Measurements from ENCODE around the gene BCDIN3D. TPM values are rescaled to one million over a fixed set of nuclear protein-coding genes. Genes with fewer than 3 reads are reported as not detected.
A peak's percentile ranks its signal among the peaks of the same experiment; 100 is the strongest.
"Not testable (repeated sequence)": the region's sequence is repeated elsewhere in the genome, so short reads cannot be mapped to it uniquely, and the experiment has no call there.

The BCDIN3D gene
- polyA plus RNA-seq, 4 donors: 2.4 to 5.3 (median 3.1) TPM

DNA sequence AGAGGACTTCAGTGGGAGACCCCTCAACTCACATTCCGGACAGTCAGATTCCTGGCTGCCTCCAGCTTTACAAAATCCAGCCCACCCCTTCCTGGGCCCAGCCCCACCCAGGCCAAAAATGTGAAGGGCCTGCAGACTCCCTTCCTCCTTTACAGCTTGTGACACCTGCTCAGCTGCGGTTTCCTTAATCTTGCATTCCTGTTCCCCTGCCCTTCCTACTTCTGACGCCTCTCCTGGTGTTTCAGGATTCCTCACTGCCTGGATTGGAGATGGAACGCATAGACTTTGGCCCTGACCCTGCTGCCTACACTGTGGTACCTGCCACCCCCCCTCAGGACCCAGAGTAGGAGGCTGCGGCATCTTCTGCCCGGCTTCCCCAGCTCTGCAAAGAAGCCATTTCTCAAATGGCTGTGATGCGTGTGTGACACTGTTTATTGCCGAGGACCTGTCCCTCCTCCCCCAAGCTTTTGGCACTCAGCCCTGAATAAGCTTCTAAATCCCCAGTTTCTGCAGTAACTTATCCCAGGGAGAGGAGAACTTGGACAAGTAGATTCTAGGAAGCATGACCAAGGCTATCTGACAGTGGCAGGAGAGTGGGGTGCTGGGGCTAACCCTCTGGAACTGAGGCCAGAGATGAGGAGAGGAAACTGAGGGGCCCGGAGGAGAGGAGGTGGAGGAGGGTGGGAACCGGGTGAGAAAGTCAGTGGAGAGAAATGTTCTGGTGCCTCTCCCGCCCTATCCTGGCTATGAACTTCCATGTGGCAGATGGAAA is 24.9 kb upstream of the BCDIN3D start:
- Histone ChIP-seq H3K27ac (ENCODE audit: low read depth in 1 of 3, low read length in 2 of 3) (peak overlapping the region in 1 of 3 donors; percentile 55), H3K9me3 (ENCODE audit: control insufficient read depth in 2 of 2, insufficient read depth in 1 of 2, low read depth in 1 of 2, low read length in 1 of 2) (no peaks in the 10 kb centered on the region), H3K36me3 (ENCODE audit: control insufficient read depth in 3 of 3, insufficient read depth in 2 of 3, low read depth in 1 of 3, low read length in 3 of 3) (no peaks in the 10 kb centered on the region), H3K4me3 (ENCODE audit: low read depth in 1 of 3, low read length in 3 of 3) (no peak overlapping the region), H3K4me1 (ENCODE audit: control insufficient read depth in 3 of 3, insufficient read depth in 2 of 3, low read depth in 1 of 3, low read length in 2 of 3) (peaks cover 0 to 38% (median 1%) of the 10 kb centered on the region in 3 donors), H3K27me3 (ENCODE audit: control insufficient read depth in 3 of 3, insufficient read depth in 3 of 3, low read length in 3 of 3) (no peaks in the 10 kb centered on the region)
- DNase-seq (peak; percentile 25 to 58), FAIRE-seq (no peak)
- 21 to 45% (median 36%) methylated on average over 11 of the region's 11 CpGs for WGBS, 3 donors

DNA sequence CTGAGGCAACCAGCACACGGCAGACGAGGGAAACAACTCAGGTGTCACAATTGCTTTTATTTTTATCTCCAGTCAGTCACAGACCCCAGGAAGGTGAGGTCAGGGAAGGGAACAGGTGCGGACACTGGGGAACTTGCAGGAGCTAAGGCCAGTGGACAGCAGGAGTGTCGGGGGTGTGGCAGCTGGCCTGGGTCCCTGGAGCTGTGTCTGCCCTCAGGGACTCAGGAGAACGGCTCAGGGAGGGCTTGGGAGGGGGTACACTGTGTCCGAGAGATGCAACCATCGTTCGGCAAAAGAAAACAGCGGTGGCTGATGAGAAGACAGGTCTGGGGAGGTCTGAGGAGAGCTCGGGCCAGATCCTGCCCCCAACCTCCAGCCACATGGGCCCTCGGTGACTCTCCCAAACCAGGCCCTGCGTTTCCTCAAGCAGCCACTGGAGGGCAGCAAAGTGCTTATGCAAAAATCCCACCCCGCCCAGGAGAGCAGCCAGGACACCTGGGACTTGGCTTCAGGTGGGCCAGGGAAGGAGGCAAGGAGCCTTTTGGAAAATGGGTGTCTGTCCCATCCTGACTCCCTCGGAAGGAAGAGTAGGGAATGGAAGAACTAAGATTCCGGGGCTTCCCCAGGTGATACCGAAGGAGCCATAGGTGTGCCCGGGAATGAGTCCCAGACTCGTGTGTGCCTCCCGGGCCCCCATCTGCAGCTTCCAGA is 24.1 kb upstream of the BCDIN3D start:
- Histone ChIP-seq H3K4me1 (ENCODE audit: control insufficient read depth in 3 of 3, insufficient read depth in 2 of 3, low read depth in 1 of 3, low read length in 2 of 3) (peaks cover 0 to 38% (median 1%) of the 10 kb centered on the region in 3 donors), H3K27ac (ENCODE audit: low read depth in 1 of 3, low read length in 2 of 3) (no peak overlapping the region), H3K27me3 (ENCODE audit: control insufficient read depth in 3 of 3, insufficient read depth in 3 of 3, low read length in 3 of 3) (no peaks in the 10 kb centered on the region), H3K9me3 (ENCODE audit: control insufficient read depth in 2 of 2, insufficient read depth in 1 of 2, low read depth in 1 of 2, low read length in 1 of 2) (no peaks in the 10 kb centered on the region), H3K36me3 (ENCODE audit: control insufficient read depth in 3 of 3, insufficient read depth in 2 of 3, low read depth in 1 of 3, low read length in 3 of 3) (no peaks in the 10 kb centered on the region), H3K4me3 (ENCODE audit: low read depth in 1 of 3, low read length in 3 of 3) (no peak overlapping the region)
- FAIRE-seq (no peak), DNase-seq (peak; percentile 71 to 80)
- 27 to 35% (median 32%) methylated on average over 18 to 19 of the region's 19 CpGs for WGBS, 3 donors

DNA sequence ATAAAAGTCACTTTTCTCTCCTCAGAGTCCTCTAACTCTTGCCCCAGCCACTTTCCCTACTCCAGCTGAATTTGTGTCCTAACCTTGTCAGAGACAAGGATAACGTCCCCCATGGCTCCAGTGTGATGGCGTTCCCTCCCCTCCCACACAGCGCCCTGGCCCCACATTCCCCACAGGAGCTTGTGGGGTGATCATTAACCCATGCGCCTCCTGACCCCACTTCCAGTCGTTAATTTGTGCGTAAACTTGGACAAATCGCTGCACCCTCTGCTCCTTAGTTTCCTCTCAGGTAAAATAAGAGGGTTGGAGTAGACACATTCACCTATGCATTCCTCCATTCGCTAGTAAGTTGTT is 22.9 kb upstream of the BCDIN3D start:
- no peaks in the 10 kb centered on the region for H3K36me3 ChIP-seq (ENCODE audit: control insufficient read depth in 3 of 3, insufficient read depth in 2 of 3, low read depth in 1 of 3, low read length in 3 of 3)
- no peak overlapping the region for H3K27ac ChIP-seq (ENCODE audit: low read depth in 1 of 3, low read length in 2 of 3)
- no peak for FAIRE-seq
- H3K4me3 ChIP-seq (ENCODE audit: low read depth in 1 of 3, low read length in 3 of 3): no peak overlapping the region
- peaks cover 0 to 38% (median 1%) of the 10 kb centered on the region in 3 donors for H3K4me1 ChIP-seq (ENCODE audit: control insufficient read depth in 3 of 3, insufficient read depth in 2 of 3, low read depth in 1 of 3, low read length in 2 of 3)
- DNase-seq: no peak
- no peaks in the 10 kb centered on the region for H3K9me3 ChIP-seq (ENCODE audit: control insufficient read depth in 2 of 2, insufficient read depth in 1 of 2, low read depth in 1 of 2, low read length in 1 of 2)
- WGBS, 3 donors: 56 to 78% (median 67%) methylated on average over 8 of the region's 8 CpGs
- no peaks in the 10 kb centered on the region for H3K27me3 ChIP-seq (ENCODE audit: control insufficient read depth in 3 of 3, insufficient read depth in 3 of 3, low read length in 3 of 3)

DNA sequence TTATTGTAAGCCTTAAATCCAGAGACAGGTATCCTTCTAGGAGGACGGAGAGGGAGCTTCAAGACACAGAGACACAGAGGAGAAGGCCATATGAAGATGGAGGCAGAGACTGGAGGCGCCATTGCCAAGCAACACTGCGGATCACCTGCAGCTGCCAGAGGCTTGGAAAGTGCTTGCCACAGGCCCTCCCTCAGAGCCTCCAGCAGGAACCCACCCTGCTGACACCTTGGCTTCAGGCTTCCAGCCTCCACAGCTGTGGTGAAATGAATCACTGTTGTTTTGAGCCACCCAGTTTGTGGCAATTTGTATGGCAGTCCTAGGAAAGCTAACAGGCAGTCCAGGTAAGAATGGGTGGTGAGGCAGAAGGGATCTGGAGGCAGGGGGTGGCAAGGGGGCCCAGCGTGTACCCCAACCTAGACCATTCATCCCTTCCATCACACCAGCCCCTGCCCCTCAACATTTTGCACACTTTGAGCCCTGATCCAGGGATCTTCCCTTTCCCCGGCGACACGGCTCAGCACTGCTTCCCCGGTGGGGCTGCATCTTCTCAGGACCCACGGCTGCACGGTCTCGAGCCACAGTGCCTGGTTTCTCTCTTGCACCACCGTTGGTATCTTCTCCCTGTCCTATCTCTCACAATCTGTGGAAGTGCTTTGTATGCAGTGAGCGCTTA is 22.3 kb upstream of the BCDIN3D start:
- Histone ChIP-seq H3K4me1 (ENCODE audit: control insufficient read depth in 3 of 3, insufficient read depth in 2 of 3, low read depth in 1 of 3, low read length in 2 of 3) (peaks cover 0 to 38% (median 1%) of the 10 kb centered on the region in 3 donors), H3K36me3 (ENCODE audit: control insufficient read depth in 3 of 3, insufficient read depth in 2 of 3, low read depth in 1 of 3, low read length in 3 of 3) (no peaks in the 10 kb centered on the region), H3K27ac (ENCODE audit: low read depth in 1 of 3, low read length in 2 of 3) (no peak overlapping the region), H3K4me3 (ENCODE audit: low read depth in 1 of 3, low read length in 3 of 3) (no peak overlapping the region), H3K27me3 (ENCODE audit: control insufficient read depth in 3 of 3, insufficient read depth in 3 of 3, low read length in 3 of 3) (no peaks in the 10 kb centered on the region), H3K9me3 (ENCODE audit: control insufficient read depth in 2 of 2, insufficient read depth in 1 of 2, low read depth in 1 of 2, low read length in 1 of 2) (no peaks in the 10 kb centered on the region)
- no peak for FAIRE-seq
- DNase-seq: no peak
- WGBS, 3 donors: 82 to 87% (median 86%) methylated on average over 13 of the region's 13 CpGs

DNA sequence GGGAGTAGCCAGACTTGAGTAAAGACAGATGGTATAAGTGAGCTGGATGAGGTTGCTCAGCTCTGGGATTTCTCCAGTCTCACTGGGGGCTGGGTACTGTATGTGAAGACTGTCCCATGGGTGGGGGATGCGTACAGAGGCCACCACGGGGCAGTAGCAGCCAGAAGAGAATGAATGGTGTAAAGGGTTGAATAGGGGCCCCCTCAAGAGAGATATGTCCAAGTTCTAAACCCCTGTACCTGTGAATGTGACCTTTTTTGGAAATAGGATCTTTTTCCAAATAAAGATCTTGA is 21.8 kb upstream of the BCDIN3D start:
- Histone ChIP-seq H3K27ac (ENCODE audit: low read depth in 1 of 3, low read length in 2 of 3) (no peak overlapping the region), H3K9me3 (ENCODE audit: control insufficient read depth in 2 of 2, insufficient read depth in 1 of 2, low read depth in 1 of 2, low read length in 1 of 2) (no peaks in the 10 kb centered on the region), H3K36me3 (ENCODE audit: control insufficient read depth in 3 of 3, insufficient read depth in 2 of 3, low read depth in 1 of 3, low read length in 3 of 3) (no peaks in the 10 kb centered on the region), H3K4me1 (ENCODE audit: control insufficient read depth in 3 of 3, insufficient read depth in 2 of 3, low read depth in 1 of 3, low read length in 2 of 3) (peaks cover 0 to 34% (median 1%) of the 10 kb centered on the region in 3 donors), H3K27me3 (ENCODE audit: control insufficient read depth in 3 of 3, insufficient read depth in 3 of 3, low read length in 3 of 3) (no peaks in the 10 kb centered on the region), H3K4me3 (ENCODE audit: low read depth in 1 of 3, low read length in 3 of 3) (no peak overlapping the region)
- DNase-seq (no peak), FAIRE-seq (no peak)
- WGBS, 3 donors: 61 to 77% (median 63%) methylated on average over 2 of the region's 2 CpGs

DNA sequence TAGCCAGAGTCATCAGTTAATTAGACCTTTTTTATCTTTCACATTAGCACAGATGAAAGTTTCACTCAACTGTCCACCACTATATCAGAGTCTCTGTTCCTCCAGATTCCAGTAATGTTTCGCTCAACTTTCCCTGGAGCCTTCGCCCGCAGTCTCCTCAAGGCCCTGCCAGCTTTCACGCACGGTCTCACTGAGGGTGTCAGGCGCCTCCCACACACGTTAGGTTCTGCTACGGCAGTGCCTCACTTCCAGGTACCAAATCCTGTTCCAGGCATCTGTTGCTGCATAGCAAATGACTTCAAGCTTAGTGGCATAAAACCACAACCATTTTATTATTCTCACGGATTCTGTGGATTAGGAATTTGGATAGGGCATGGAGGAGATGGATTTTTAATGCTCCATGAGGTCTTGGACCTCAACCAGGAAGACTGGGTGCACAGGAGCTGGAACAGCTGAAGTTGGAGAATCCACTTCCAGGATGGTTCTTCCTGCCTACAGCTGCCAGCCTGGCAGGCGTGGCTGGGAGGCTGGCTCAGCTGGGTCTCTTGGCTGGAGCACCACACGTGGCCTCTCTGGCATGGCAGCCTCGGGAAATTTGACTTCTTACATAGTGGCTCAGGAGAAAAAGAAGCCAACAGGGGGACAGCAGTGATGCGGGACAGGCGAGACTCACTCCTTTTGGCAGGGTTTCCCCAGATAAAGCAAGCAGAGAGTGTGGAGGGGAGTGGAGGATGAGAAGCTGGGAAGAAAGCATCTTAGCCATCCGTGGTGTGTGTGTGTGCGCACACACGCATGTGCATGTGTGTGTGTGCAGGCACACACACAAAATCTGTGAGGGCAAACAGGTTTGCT is 21.3 kb upstream of the BCDIN3D start:
- no peak overlapping the region for H3K4me3 ChIP-seq (ENCODE audit: low read depth in 1 of 3, low read length in 3 of 3)
- no peaks in the 10 kb centered on the region for H3K9me3 ChIP-seq (ENCODE audit: control insufficient read depth in 2 of 2, insufficient read depth in 1 of 2, low read depth in 1 of 2, low read length in 1 of 2)
- peaks cover 0 to 29% (median 1%) of the 10 kb centered on the region in 3 donors for H3K4me1 ChIP-seq (ENCODE audit: control insufficient read depth in 3 of 3, insufficient read depth in 2 of 3, low read depth in 1 of 3, low read length in 2 of 3)
- H3K27ac ChIP-seq (ENCODE audit: low read depth in 1 of 3, low read length in 2 of 3): no peak overlapping the region
- no peak for FAIRE-seq
- H3K36me3 ChIP-seq (ENCODE audit: control insufficient read depth in 3 of 3, insufficient read depth in 2 of 3, low read depth in 1 of 3, low read length in 3 of 3): no peaks in the 10 kb centered on the region
- WGBS, 3 donors: 53 to 73% (median 63%) methylated on average over 17 of the region's 17 CpGs
- no peak for DNase-seq
- no peaks in the 10 kb centered on the region for H3K27me3 ChIP-seq (ENCODE audit: control insufficient read depth in 3 of 3, insufficient read depth in 3 of 3, low read length in 3 of 3)

DNA sequence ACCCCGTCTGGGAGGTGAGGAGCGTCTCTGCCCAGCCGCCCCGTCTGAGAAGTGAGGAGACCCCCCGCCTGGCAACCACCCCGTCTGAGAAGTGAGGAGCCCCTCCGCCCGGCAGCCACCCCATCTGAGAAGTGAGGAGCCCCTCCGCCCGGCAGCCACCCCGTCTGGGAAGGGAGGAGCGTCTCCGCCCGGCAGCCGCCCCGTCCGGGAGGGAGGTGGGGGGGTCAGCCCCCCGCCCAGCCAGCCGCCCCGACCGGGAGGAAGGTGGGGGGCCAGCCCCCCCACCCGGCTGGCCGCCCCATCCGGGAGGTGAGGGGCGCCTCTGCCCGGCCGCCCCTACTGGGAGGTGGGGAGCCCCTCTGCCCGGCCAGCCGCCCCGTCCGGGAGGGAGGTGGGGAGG is 18.0 kb upstream of the BCDIN3D start:
- not testable (repeated sequence) for H3K4me1 ChIP-seq (ENCODE audit: control insufficient read depth in 3 of 3, insufficient read depth in 2 of 3, low read depth in 1 of 3, low read length in 2 of 3); H3K27ac ChIP-seq (ENCODE audit: low read depth in 1 of 3, low read length in 2 of 3); DNase-seq; H3K36me3 ChIP-seq (ENCODE audit: control insufficient read depth in 3 of 3, insufficient read depth in 2 of 3, low read depth in 1 of 3, low read length in 3 of 3); H3K4me3 ChIP-seq (ENCODE audit: low read depth in 1 of 3, low read length in 3 of 3); H3K27me3 ChIP-seq (ENCODE audit: control insufficient read depth in 3 of 3, insufficient read depth in 3 of 3, low read length in 3 of 3); FAIRE-seq; H3K9me3 ChIP-seq (ENCODE audit: control insufficient read depth in 2 of 2, insufficient read depth in 1 of 2, low read depth in 1 of 2, low read length in 1 of 2)
- 86 to 90% (median 87%) methylated on average over 3 to 31 of the region's 31 CpGs for WGBS, 3 donors

DNA sequence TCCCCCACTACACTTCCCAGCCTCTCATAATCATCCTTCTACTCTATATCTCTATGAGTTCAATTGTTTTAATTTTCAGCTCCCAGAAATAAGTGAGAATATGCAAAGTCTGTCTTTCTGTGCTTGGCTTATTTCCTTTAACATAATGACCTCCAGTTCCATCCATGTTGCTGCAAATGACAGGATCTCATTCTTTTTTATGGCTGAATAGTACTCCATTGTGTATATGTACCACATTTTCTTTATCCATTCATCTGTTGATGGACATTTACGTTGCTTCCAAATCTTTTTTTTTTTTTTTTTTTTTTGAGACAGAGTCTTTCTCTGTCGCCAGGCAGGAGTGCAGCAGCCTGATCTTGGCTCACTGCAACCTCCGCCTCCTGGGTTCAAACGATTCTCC is 13.0 kb upstream of the BCDIN3D start:
- 88 to 96% (median 94%) methylated on average over 4 of the region's 4 CpGs for WGBS, 3 donors
- not testable (repeated sequence) for DNase-seq; H3K27ac ChIP-seq (ENCODE audit: low read depth in 1 of 3, low read length in 2 of 3); H3K9me3 ChIP-seq (ENCODE audit: control insufficient read depth in 2 of 2, insufficient read depth in 1 of 2, low read depth in 1 of 2, low read length in 1 of 2); H3K4me3 ChIP-seq (ENCODE audit: low read depth in 1 of 3, low read length in 3 of 3); H3K4me1 ChIP-seq (ENCODE audit: control insufficient read depth in 3 of 3, insufficient read depth in 2 of 3, low read depth in 1 of 3, low read length in 2 of 3); H3K36me3 ChIP-seq (ENCODE audit: control insufficient read depth in 3 of 3, insufficient read depth in 2 of 3, low read depth in 1 of 3, low read length in 3 of 3); H3K27me3 ChIP-seq (ENCODE audit: control insufficient read depth in 3 of 3, insufficient read depth in 3 of 3, low read length in 3 of 3); FAIRE-seq
